Ectodermal cell (in vitro differentiated cells): ENCODE data around the gene SRGAP1.

ENCODE experiments used
- H3K27ac ChIP-seq: 2 replicates; pipeline ENCODE4 v1.7.0; 2013; ENCODE audit warnings: mild to moderate bottlenecking, low read depth, low read length; ENCODE audit not compliant: insufficient read depth, poor library complexity, severe bottlenecking
- H3K27me3 ChIP-seq: 2 replicates; pipeline ENCODE4 v1.7.0; 2013; ENCODE audit warnings: mild to moderate bottlenecking, low read length; ENCODE audit not compliant: insufficient read depth, control insufficient read depth, poor library complexity, severe bottlenecking
- H3K36me3 ChIP-seq: one replicate; pipeline ENCODE4 v1.7.0; 2013; ENCODE audit warnings: low read length; ENCODE audit not compliant: control insufficient read depth, insufficient read depth
- H3K4me1 ChIP-seq: one replicate; pipeline ENCODE4 v1.7.0; 2013; ENCODE audit warnings: low read length; ENCODE audit not compliant: control insufficient read depth, insufficient read depth
- H3K4me3 ChIP-seq: 2 replicates; pipeline ENCODE4 v1.7.0; 2013; ENCODE audit warnings: low read depth, low read length, control low read depth; ENCODE audit not compliant: insufficient read depth
- H3K9me3 ChIP-seq: 2 replicates; pipeline ENCODE4 v1.7.0; 2013; ENCODE audit warnings: mild to moderate bottlenecking, low read length, moderate library complexity; ENCODE audit not compliant: control insufficient read depth
- WGBS, 2 experiments: methylation state at CpG; one replicate each; pipeline ENCODE4 v1.1.7; 2013; ENCODE audit warnings: missing lambda C conversion rate in 2 of 2; 5-methylcytosine and 5-hydroxymethylcytosine counted together

Gene SRGAP1

GRCh38 chr12:63977441-63977840 lies 132.9 kb downstream of the SRGAP1 start:
- Histone ChIP-seq H3K36me3 (no peaks in the 10 kb centered on the region), H3K9me3 (no peaks in the 10 kb centered on the region), H3K27me3 (no peaks in the 10 kb centered on the region), H3K27ac (no peak overlapping the region), H3K4me1 (no peaks in the 10 kb centered on the region), H3K4me3 (no peak overlapping the region)
- WGBS, 2 experiments: 93 to 96% methylated on average over 2 to 3 of the region's 4 CpGs

GRCh38 chr12:63978519-63978918 lies 134.0 kb downstream of the SRGAP1 start:
- Histone ChIP-seq H3K9me3 (no peaks in the 10 kb centered on the region), H3K36me3 (no peaks in the 10 kb centered on the region), H3K4me1 (no peaks in the 10 kb centered on the region), H3K27me3 (no peaks in the 10 kb centered on the region), H3K4me3 (no peak overlapping the region), H3K27ac (no peak overlapping the region)
- 89 to 100% methylated on average over 1 of the region's 1 CpG for WGBS, 2 experiments

- Histone ChIP-seq H3K36me3 (no peaks in the 10 kb centered on the region), H3K27ac (no peak overlapping the region)
- 84 to 98% methylated on average over 3 of the region's 4 CpGs for WGBS, 2 experiments
Observed at GRCh38 chr12:63980211-63980610, 135.7 kb downstream of the SRGAP1 start.

GRCh38 chr12:63981343-63981742 lies 136.8 kb downstream of the SRGAP1 start:
- Histone ChIP-seq H3K27me3 (no peaks in the 10 kb centered on the region), H3K36me3 (no peaks in the 10 kb centered on the region)
- 94 to 98% methylated on average over 2 of the region's 2 CpGs for WGBS, 2 experiments

More at GRCh38 chr12:63980211-63980610, 135.7 kb downstream of the SRGAP1 start:
- Histone ChIP-seq H3K4me3 (no peak overlapping the region), H3K27me3 (no peaks in the 10 kb centered on the region), H3K4me1 (no peaks in the 10 kb centered on the region), H3K9me3 (no peaks in the 10 kb centered on the region)

GRCh38 chr12:63982604-63983295 lies 138.2 kb downstream of the SRGAP1 start:
- Histone ChIP-seq H3K9me3 (no peaks in the 10 kb centered on the region), H3K27me3 (no peaks in the 10 kb centered on the region), H3K4me3 (no peak overlapping the region), H3K36me3 (no peaks in the 10 kb centered on the region), H3K4me1 (no peaks in the 10 kb centered on the region), H3K27ac (no peak overlapping the region)
- WGBS, 2 experiments: 94 to 96% methylated on average over 4 of the region's 4 CpGs

More at GRCh38 chr12:63981343-63981742, 136.8 kb downstream of the SRGAP1 start:
- Histone ChIP-seq H3K27ac (no peak overlapping the region), H3K9me3 (no peaks in the 10 kb centered on the region), H3K4me3 (no peak overlapping the region), H3K4me1 (no peaks in the 10 kb centered on the region)

GRCh38 chr12:63985456-63985855 lies 141.0 kb downstream of the SRGAP1 start:
- H3K27me3 ChIP-seq: no peaks in the 10 kb centered on the region
- no peak overlapping the region for H3K27ac ChIP-seq
- no peak overlapping the region for H3K4me3 ChIP-seq
- H3K4me1 ChIP-seq: no peaks in the 10 kb centered on the region
- no peaks in the 10 kb centered on the region for H3K36me3 ChIP-seq
- H3K9me3 ChIP-seq: no peaks in the 10 kb centered on the region

- WGBS, 2 experiments: 94 to 100% methylated on average over 2 of the region's 2 CpGs
- Histone ChIP-seq H3K4me1 (no peaks in the 10 kb centered on the region), H3K27me3 (no peaks in the 10 kb centered on the region), H3K9me3 (no peaks in the 10 kb centered on the region), H3K27ac (no peak overlapping the region), H3K4me3 (no peak overlapping the region), H3K36me3 (no peaks in the 10 kb centered on the region)
Observed at GRCh38 chr12:63985945-63986344, 141.4 kb downstream of the SRGAP1 start.

GRCh38 chr12:63989301-63989845 lies 144.9 kb downstream of the SRGAP1 start:
- Histone ChIP-seq H3K27me3 (no peaks in the 10 kb centered on the region), H3K4me3 (no peak overlapping the region), H3K4me1 (no peaks in the 10 kb centered on the region), H3K36me3 (no peaks in the 10 kb centered on the region), H3K9me3 (no peaks in the 10 kb centered on the region), H3K27ac (no peak overlapping the region)
- 93 to 98% methylated on average over 2 of the region's 2 CpGs for WGBS, 2 experiments

GRCh38 chr12:63990828-63991547 lies 146.5 kb downstream of the SRGAP1 start:
- WGBS, 2 experiments: 95 to 99% methylated on average over 7 of the region's 7 CpGs
- no peaks in the 10 kb centered on the region for H3K36me3 ChIP-seq
- no peaks in the 10 kb centered on the region for H3K4me1 ChIP-seq

GRCh38 chr12:63994704-63995103 lies 150.2 kb downstream of the SRGAP1 start:
- 94 to 100% methylated on average over 1 to 2 of the region's 2 CpGs for WGBS, 2 experiments
- H3K4me1 ChIP-seq: no peaks in the 10 kb centered on the region
- no peaks in the 10 kb centered on the region for H3K9me3 ChIP-seq
- no peaks in the 10 kb centered on the region for H3K36me3 ChIP-seq
- H3K4me3 ChIP-seq: no peak overlapping the region
- H3K27ac ChIP-seq: no peak overlapping the region
- no peaks in the 10 kb centered on the region for H3K27me3 ChIP-seq

More at GRCh38 chr12:63990828-63991547, 146.5 kb downstream of the SRGAP1 start:
- no peaks in the 10 kb centered on the region for H3K27me3 ChIP-seq
- H3K9me3 ChIP-seq: no peaks in the 10 kb centered on the region
- no peak overlapping the region for H3K4me3 ChIP-seq
- no peak overlapping the region for H3K27ac ChIP-seq
